HEK293 (cell line): ENCODE data around the gene MESD.
A peak's percentile ranks its signal among the peaks of the same experiment; 100 is the strongest.

Source experiments
- CTCF ChIA-PET: fragments of 350-600 bp; formaldehyde crosslinking; extraction: SDS; loops from one replicate; lab custom pipeline; 2021; ENCODE audit warnings: antibody characterized with exemption; lab: Yijun Ruan, JAX
- POLR2A ChIA-PET: fragments of 300-600 bp; formaldehyde crosslinking; extraction: SDS; loops from one replicate; lab custom pipeline; 2020; ENCODE audit warnings: antibody characterized with exemption, inconsistent platforms; lab: Yijun Ruan, JAX
- H3K27ac ChIP-seq: fragments of 200-500 bp; sonication (Bioruptor generic); 2 replicates; pipeline ENCODE4 v1.5.1; 2014; ENCODE audit warnings: low read depth, low read length, control low read depth, inconsistent platforms; ENCODE audit errors: extremely low read depth
- H3K36me3 ChIP-seq, 2 experiments: fragments of 200-500 bp in 1 of 2; sonication (Bioruptor generic) in 1 of 2; 1 replicate in 1 of 2; 2 replicates in 1 of 2; pipeline ENCODE4 v1.5.1; 2014 to 2017; ENCODE audit warnings: inconsistent platforms in 2 of 2, low read length in 2 of 2; ENCODE audit not compliant: control insufficient read depth in 2 of 2, insufficient read depth in 1 of 2
- H3K4me1 ChIP-seq: fragments of 200-500 bp; sonication (Bioruptor generic); 2 replicates; pipeline ENCODE4 v1.5.1; 2014; ENCODE audit warnings: mild to moderate bottlenecking, low read length, inconsistent platforms; ENCODE audit not compliant: control insufficient read depth, insufficient read depth
- H3K4me3 ChIP-seq: 2 replicates; pipeline ENCODE4 v1.5.1; 2011; ENCODE audit warnings: low read depth, mild to moderate bottlenecking, control low read depth, low read length, moderate library complexity
- H3K9me3 ChIP-seq: fragments of 200-500 bp; sonication (Bioruptor generic); 2 replicates; pipeline ENCODE4 v1.5.1; 2014; ENCODE audit warnings: low read depth, low read length, inconsistent platforms; ENCODE audit not compliant: control insufficient read depth, insufficient read depth
- BCL6B ChIP-seq: fragments of 450-650 bp; formaldehyde crosslinking; IDR thresholded peaks from 2 replicates; pipeline ENCODE4 v1.5.1; 2017; ENCODE audit warnings: missing biosample characterization, missing genetic modification characterization
- CTCF ChIP-seq: fragments of 450-650 bp; formaldehyde crosslinking; IDR thresholded peaks from 2 replicates; pipeline ENCODE4 v1.5.1; 2016; ENCODE audit warnings: missing biosample characterization, missing genetic modification characterization
- ELK4 ChIP-seq: IDR thresholded peaks from 2 replicates; pipeline ENCODE4 v1.6.1; 2011; ENCODE audit warnings: mild to moderate bottlenecking, low read depth, low read length, borderline replicate concordance
- FEZF1 ChIP-seq: fragments of 450-650 bp; formaldehyde crosslinking; IDR thresholded peaks from 2 replicates; pipeline ENCODE4 v1.5.1; 2016; ENCODE audit warnings: missing biosample characterization, missing genetic modification characterization
- KLF1 ChIP-seq: fragments of 450-650 bp; formaldehyde crosslinking; IDR thresholded peaks from 2 replicates; pipeline ENCODE4 v1.5.1; 2016; ENCODE audit warnings: missing biosample characterization, missing genetic modification characterization
- OSR2 ChIP-seq: fragments of 450-650 bp; formaldehyde crosslinking; IDR thresholded peaks from 2 replicates; pipeline ENCODE4 v1.5.1; 2016; ENCODE audit warnings: missing biosample characterization, missing genetic modification characterization
- PATZ1 ChIP-seq: fragments of 450-650 bp; formaldehyde crosslinking; IDR thresholded peaks from 2 replicates; pipeline ENCODE4 v1.5.1; 2016; ENCODE audit warnings: missing biosample characterization, missing genetic modification characterization
- SP7 ChIP-seq: fragments of 450-650 bp; formaldehyde crosslinking; IDR thresholded peaks from 2 replicates; pipeline ENCODE4 v1.5.1; 2016; ENCODE audit warnings: missing biosample characterization, missing genetic modification characterization
- YY1 ChIP-seq: fragments of 450-650 bp; formaldehyde crosslinking; IDR thresholded peaks from 2 replicates; pipeline ENCODE4 v1.5.1; 2018; ENCODE audit warnings: missing biosample characterization, missing genetic modification characterization
- ZBTB17 ChIP-seq: fragments of 450-650 bp; formaldehyde crosslinking; IDR thresholded peaks from 2 replicates; pipeline ENCODE4 v1.5.1; 2016; ENCODE audit warnings: missing biosample characterization, missing genetic modification characterization
- ZFHX2 ChIP-seq: fragments of 450-650 bp; formaldehyde crosslinking; conservative IDR thresholded peaks from 2 replicates; pipeline ENCODE4 v1.5.1; 2016; ENCODE audit warnings: missing biosample characterization, missing genetic modification characterization
- ZNF133 ChIP-seq: fragments of 450-650 bp; formaldehyde crosslinking; IDR thresholded peaks from 2 replicates; pipeline ENCODE4 v1.5.1; 2016; ENCODE audit warnings: missing biosample characterization, missing genetic modification characterization
- ZNF140 ChIP-seq: fragments of 450-650 bp; formaldehyde crosslinking; IDR thresholded peaks from 2 replicates; pipeline ENCODE4 v1.5.1; 2016; ENCODE audit warnings: missing biosample characterization, missing genetic modification characterization
- ZNF2 ChIP-seq: fragments of 450-650 bp; formaldehyde crosslinking; IDR thresholded peaks from 2 replicates; pipeline ENCODE4 v1.5.1; 2016; ENCODE audit warnings: missing biosample characterization, missing genetic modification characterization
- ZNF398 ChIP-seq: fragments of 450-650 bp; formaldehyde crosslinking; IDR thresholded peaks from 2 replicates; pipeline ENCODE4 v1.5.1; 2017; ENCODE audit warnings: missing biosample characterization, missing genetic modification characterization
- ZNF510 ChIP-seq: fragments of 450-650 bp; formaldehyde crosslinking; IDR thresholded peaks from 2 replicates; pipeline ENCODE4 v1.5.1; 2018; ENCODE audit warnings: mild to moderate bottlenecking, missing genetic modification characterization, missing biosample characterization; ENCODE audit not compliant: insufficient replicate concordance
- ZNF530 ChIP-seq: fragments of 450-650 bp; formaldehyde crosslinking; IDR thresholded peaks from 2 replicates; pipeline ENCODE4 v1.5.1; 2016; ENCODE audit warnings: low read depth, missing biosample characterization, missing genetic modification characterization
- ZNF544 ChIP-seq: fragments of 450-650 bp; formaldehyde crosslinking; IDR thresholded peaks from 2 replicates; pipeline ENCODE4 v1.5.0; 2017; ENCODE audit warnings: missing biosample characterization, missing genetic modification characterization
- ZNF623 ChIP-seq: fragments of 450-650 bp; formaldehyde crosslinking; IDR thresholded peaks from 2 replicates; pipeline ENCODE4 v1.5.1; 2016; ENCODE audit warnings: missing biosample characterization, missing genetic modification characterization
- ZNF629 ChIP-seq: fragments of 450-650 bp; formaldehyde crosslinking; IDR thresholded peaks from 2 replicates; pipeline ENCODE4 v1.5.1; 2017; ENCODE audit warnings: missing biosample characterization, missing genetic modification characterization
- ZNF639 ChIP-seq: fragments of 450-650 bp; formaldehyde crosslinking; IDR thresholded peaks from 2 replicates; pipeline ENCODE4 v1.5.1; 2016; ENCODE audit warnings: missing biosample characterization, missing genetic modification characterization
- ZNF645 ChIP-seq: fragments of 450-650 bp; formaldehyde crosslinking; IDR thresholded peaks from 2 replicates; pipeline ENCODE4; 2016; ENCODE audit warnings: missing biosample characterization, missing genetic modification characterization
- ZNF654 ChIP-seq: fragments of 450-650 bp; formaldehyde crosslinking; IDR thresholded peaks from 2 replicates; pipeline ENCODE4 v1.5.1; 2016; ENCODE audit warnings: low read depth, missing biosample characterization, missing genetic modification characterization

The MESD gene

GRCh38 chr15:80978685-80979329 lies 10.8 kb downstream of the MESD start (continued):
- TF ChIP-seq ZNF133 (tag by site-specific recombination) (no peak), ELK4 (no peak), ZNF544 (tag by site-specific recombination) (no peak), ZNF645 (tag by site-specific recombination) (no peak), SP7 (peak; percentile 45; the same call in 1 of the 2 replicates), ZNF530 (tag by site-specific recombination) (no peak)

- CTCF ChIA-PET, result interaction anchor here (0.5 to 4.9 kb wide), 44 partner anchors 9 to 1608 kb away, joined by 3 to 162 read pairs (median 4); no protein-coding TSS in a partner anchor
- Histone ChIP-seq H3K4me3 (no peak overlapping the region), H3K27ac (no peak overlapping the region), H3K4me1 (peaks cover 14% of the 10 kb centered on the region), H3K36me3 (peaks cover 8 to 19% of the 10 kb centered on the region in 2 experiments; a peak in 2 of 3 replicates), H3K9me3 (no peaks in the 10 kb centered on the region)
- POLR2A ChIA-PET, result interaction anchor here (0.9 to 1.0 kb wide), 2 partner anchors 9 to 288 kb away, joined by 3 to 5 read pairs; no protein-coding TSS in a partner anchor
- TF ChIP-seq ZNF2 (tag by site-specific recombination) (0 out of 2 replicates have a peak, but pooled peaks have one; percentile 38), SP7 (0 out of 2 replicates have a peak, but pooled peaks have one; percentile 17), ZNF398 (tag by site-specific recombination) (peak; percentile 66), ZNF629 (tag by site-specific recombination) (peak; percentile 19; the same call in 1 of the 2 replicates), BCL6B (0 out of 2 replicates have a peak, but pooled peaks have one; percentile 35), ZNF654 (tag by site-specific recombination) (peak; percentile 75), PATZ1 (tag by site-specific recombination) (peak; percentile 76), ZFHX2 (tag by site-specific recombination) (no peak), FEZF1 (0 out of 2 replicates have a peak, but pooled peaks have one; percentile 36), ZNF140 (no peak), OSR2 (tag by site-specific recombination) (peak; percentile 50), CTCF (tag by site-specific recombination) (peak; percentile 81), KLF1 (tag by site-specific recombination) (peak; percentile 93), ZNF639 (tag by site-specific recombination) (no peak), ZBTB17 (tag by site-specific recombination) (0 out of 2 replicates have a peak, but pooled peaks have one; percentile 34), ZNF510 (tag by site-specific recombination) (no peak), YY1 (tag by site-specific recombination) (no peak), ZNF623 (no peak)
Observed at GRCh38 chr15:80977627-80978036, 12.0 kb downstream of the MESD start.
